PFSK-1 (cell line): Measurements from ENCODE around the gene RAMP2.

Experiments used
- FOXP2 ChIP-seq: optimal IDR thresholded peaks from 2 replicates; pipeline ENCODE3; 2011; ENCODE audit warnings: borderline replicate concordance, control low read depth, inconsistent platforms; ENCODE audit not compliant: insufficient read depth; ENCODE audit errors: extremely low read length, extremely low read depth
- POLR2AphosphoS5 ChIP-seq: IDR thresholded peaks from 2 replicates; pipeline ENCODE4 v1.6.1; 2012; ENCODE audit warnings: low read depth, mild to moderate bottlenecking, control low read depth, low read length, moderate library complexity
- REST ChIP-seq, 2 experiments: IDR thresholded peaks; 2 replicates each; pipeline versions ENCODE4 v1.6.1 to v1.8.0; 2011 to 2012; ENCODE audit warnings: low read depth in 2 of 2, low read length in 2 of 2, control low read depth in 1 of 2, inconsistent platforms in 1 of 2, mild to moderate bottlenecking in 1 of 2, moderate library complexity in 1 of 2; ENCODE audit not compliant: insufficient read depth in 1 of 2
- SIN3A ChIP-seq: IDR thresholded peaks from 2 replicates; pipeline ENCODE4 v1.6.1; 2012; ENCODE audit warnings: mild to moderate bottlenecking, low read length, moderate library complexity, borderline replicate concordance; ENCODE audit not compliant: insufficient read depth
- TAF1 ChIP-seq: IDR thresholded peaks from 2 replicates; pipeline ENCODE4 v1.6.1; 2012; ENCODE audit warnings: low read length, control low read depth, borderline replicate concordance; ENCODE audit not compliant: insufficient read depth

RAMP2 gene

GRCh38 chr17:42759982-42760651 is 910 bp upstream of the RAMP2 start:
- TF ChIP-seq REST (IDR thresholded peaks at IDR 0.05; ENCODE audit: insufficient read depth in 1 of 2, low read depth in 2 of 2, low read length in 2 of 2) (no peak), SIN3A (no peak), POLR2AphosphoS5 (no peak), FOXP2 (no peak), TAF1 (no peak)

- TF ChIP-seq SIN3A (no peak), POLR2AphosphoS5 (no peak), FOXP2 (no peak), TAF1 (no peak)
Measured at GRCh38 chr17:42761638-42762037, 611 bp downstream of the RAMP2 start.

DNA sequence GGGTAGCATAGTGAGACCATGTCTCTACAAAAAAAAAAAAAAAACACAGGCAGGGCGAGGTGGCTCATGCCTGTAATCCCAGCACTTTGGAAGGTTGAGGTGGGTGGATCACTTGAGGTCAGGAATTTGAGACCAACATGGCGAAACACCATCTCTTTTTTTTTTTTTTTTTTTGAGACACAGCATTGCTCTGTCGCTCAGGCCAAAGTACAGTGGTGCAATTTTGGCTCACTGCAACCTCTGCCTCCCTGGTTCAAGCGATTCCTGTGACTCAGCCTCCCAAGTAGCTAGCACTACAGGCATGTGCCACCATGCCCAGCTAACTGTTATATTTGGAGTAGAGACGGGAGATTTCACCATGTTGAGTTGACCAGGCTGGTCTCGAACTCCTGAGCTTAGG is 5.1 kb downstream of the RAMP2 start:
- TF ChIP-seq TAF1: no peak

GRCh38 chr17:42767512-42767911 is 6.5 kb downstream of the RAMP2 start:
- TF ChIP-seq FOXP2 (no peak), TAF1 (no peak), REST (IDR thresholded peaks at IDR 0.05; ENCODE audit: insufficient read depth in 1 of 2, low read depth in 2 of 2, low read length in 2 of 2) (no peak), POLR2AphosphoS5 (no peak), SIN3A (no peak)

DNA sequence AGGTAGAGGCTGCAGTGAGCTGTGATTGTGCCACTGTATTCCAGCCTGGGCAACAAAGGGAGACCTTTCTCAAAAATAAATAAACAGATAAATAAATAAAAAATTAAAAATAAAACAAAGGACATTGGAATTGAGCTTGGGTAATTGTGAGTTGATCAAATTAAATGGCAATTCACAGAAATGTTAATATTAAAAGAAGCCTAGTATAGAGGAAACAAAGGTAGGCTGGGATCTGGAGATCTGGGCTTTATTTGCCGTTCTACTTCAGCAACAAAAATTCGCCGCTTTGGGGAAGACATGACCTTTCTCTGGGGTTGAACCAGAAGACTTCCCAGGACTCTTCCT is 11.9 kb downstream of the RAMP2 start:
- TF ChIP-seq FOXP2 (no peak), POLR2AphosphoS5 (no peak), REST (IDR thresholded peaks at IDR 0.05; ENCODE audit: insufficient read depth in 1 of 2, low read depth in 2 of 2, low read length in 2 of 2) (no peak), SIN3A (no peak), TAF1 (no peak)

DNA sequence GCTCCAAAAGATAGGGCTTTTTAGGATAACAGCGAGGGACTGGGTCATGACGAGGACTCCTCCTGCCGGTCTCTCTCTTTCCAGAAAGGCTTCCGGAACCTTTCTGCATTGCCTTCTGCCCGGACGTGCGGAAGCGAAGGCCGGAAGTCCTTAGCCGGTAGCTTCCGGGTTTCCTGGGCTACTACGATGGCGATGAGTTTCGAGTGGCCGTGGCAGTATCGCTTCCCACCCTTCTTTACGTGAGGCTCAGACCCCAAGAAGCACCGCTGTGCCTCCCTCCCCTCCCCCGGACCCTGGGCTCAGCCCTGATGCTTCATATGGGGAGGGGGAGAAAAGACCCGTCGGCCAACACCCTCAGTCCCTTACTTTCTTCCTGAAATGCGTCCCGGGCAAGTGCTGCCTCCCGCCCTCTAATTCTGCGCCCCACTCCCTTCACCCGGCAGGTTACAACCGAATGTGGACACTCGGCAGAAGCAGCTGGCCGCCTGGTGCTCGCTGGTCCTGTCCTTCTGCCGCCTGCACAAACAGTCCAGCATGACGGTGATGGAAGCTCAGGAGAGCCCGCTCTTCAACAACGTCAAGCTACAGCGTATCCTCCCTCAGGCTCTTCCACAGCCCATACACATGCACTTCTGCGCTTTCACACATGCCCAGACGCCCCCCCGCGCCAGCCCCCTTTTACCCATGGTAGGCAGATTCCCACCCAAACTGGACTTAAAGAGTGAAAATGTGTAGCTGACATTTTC is 12.4 kb downstream of the RAMP2 start, which contains the start of gene VPS25:
Gene VPS25 (plus strand): TSS at position 160 of the 746 bp plus-strand sequence. CDS start 27 bp downstream, at position 187.
- TF ChIP-seq TAF1 (peak; percentile 99), SIN3A (peak; percentile 75; the same call in 1 of the 2 replicates), POLR2AphosphoS5 (peak; percentile 96), REST (IDR thresholded peaks at IDR 0.05; ENCODE audit: insufficient read depth in 1 of 2, low read depth in 2 of 2, low read length in 2 of 2) (peak in 1 of 2 experiments; percentile 67; a peak in 3 of 4 replicates), FOXP2 (peak; percentile 43)
